DND-41 (cell line): ENCODE measurements around the gene USP48.

Source experiments
- ATAC-seq: fragments of 200-7000 bp; cut with Tn5 transposase; 3 replicates; pipeline ENCODE4 v1.9.1; 2021; ENCODE audit warnings: low read depth; ENCODE audit not compliant: insufficient read depth
- DNase-seq: peaks from one replicate; pipeline ENCODE4 v3.0.0-alpha.2; 2020
- H2AFZ ChIP-seq: 2 replicates; pipeline ENCODE4 v1.6.0; 2012; ENCODE audit warnings: low read depth, low read length
- H3K27ac ChIP-seq: 2 replicates; pipeline ENCODE4 v1.5.1; 2012; ENCODE audit warnings: low read length, inconsistent platforms
- H3K27me3 ChIP-seq: fragments of 200-600 bp; sonication (generic); 2 replicates; pipeline ENCODE4 v1.6.0; 2012; ENCODE audit warnings: low read length, mild to moderate bottlenecking, inconsistent platforms; ENCODE audit not compliant: insufficient read depth, poor library complexity
- H3K36me3 ChIP-seq: 2 replicates; pipeline ENCODE4 v1.5.1; 2012; ENCODE audit warnings: low read length, inconsistent platforms; ENCODE audit not compliant: insufficient read depth
- H3K4me1 ChIP-seq: 2 replicates; pipeline ENCODE4 v1.5.1; 2012; ENCODE audit warnings: mild to moderate bottlenecking, low read length; ENCODE audit not compliant: insufficient read depth
- H3K4me2 ChIP-seq: 2 replicates; pipeline ENCODE4 v1.6.0; 2012; ENCODE audit warnings: mild to moderate bottlenecking, moderate library complexity, low read length, inconsistent platforms; ENCODE audit not compliant: insufficient read depth
- H3K4me3 ChIP-seq, 2 experiments: fragments of 200-600 bp in 1 of 2; shearing (Covaris generic) in 1 of 2; 2 replicates each; pipeline ENCODE4 v1.5.1; 2012 to 2016; ENCODE audit warnings: inconsistent platforms in 2 of 2, low read length in 2 of 2, mild to moderate bottlenecking in 2 of 2, low read depth in 1 of 2, moderate library complexity in 1 of 2
- H3K79me2 ChIP-seq: 2 replicates; pipeline ENCODE4 v1.6.0; 2012; ENCODE audit warnings: low read length, inconsistent platforms; ENCODE audit not compliant: insufficient read depth
- H3K9ac ChIP-seq: 2 replicates; pipeline ENCODE4 v1.6.0; 2012; ENCODE audit warnings: low read depth, mild to moderate bottlenecking, inconsistent platforms, low read length, moderate library complexity
- H3K9me3 ChIP-seq: 2 replicates; pipeline ENCODE4 v1.5.1; 2012; ENCODE audit warnings: low read length, moderate library complexity, mild to moderate bottlenecking, inconsistent platforms; ENCODE audit not compliant: insufficient read depth, severe bottlenecking
- H4K20me1 ChIP-seq: 2 replicates; pipeline ENCODE4 v1.6.0; 2012; ENCODE audit warnings: low read length; ENCODE audit not compliant: insufficient read depth
- EZH2 ChIP-seq: IDR thresholded peaks from 3 replicates; pipeline ENCODE4 v1.6.1; 2012; ENCODE audit warnings: borderline replicate concordance, low read depth, mild to moderate bottlenecking, moderate library complexity, low read length, inconsistent platforms; ENCODE audit not compliant: severe bottlenecking
- TF ChIP-seq, protein P1 (sequence below): IDR thresholded peaks from 2 replicates; pipeline ENCODE4 v1.5.1; 2012; ENCODE audit warnings: borderline replicate concordance, low read length, moderate library complexity, mild to moderate bottlenecking; ENCODE audit not compliant: poor library complexity, severe bottlenecking; ENCODE audit errors: extremely low read depth

The USP48 gene

DNA sequence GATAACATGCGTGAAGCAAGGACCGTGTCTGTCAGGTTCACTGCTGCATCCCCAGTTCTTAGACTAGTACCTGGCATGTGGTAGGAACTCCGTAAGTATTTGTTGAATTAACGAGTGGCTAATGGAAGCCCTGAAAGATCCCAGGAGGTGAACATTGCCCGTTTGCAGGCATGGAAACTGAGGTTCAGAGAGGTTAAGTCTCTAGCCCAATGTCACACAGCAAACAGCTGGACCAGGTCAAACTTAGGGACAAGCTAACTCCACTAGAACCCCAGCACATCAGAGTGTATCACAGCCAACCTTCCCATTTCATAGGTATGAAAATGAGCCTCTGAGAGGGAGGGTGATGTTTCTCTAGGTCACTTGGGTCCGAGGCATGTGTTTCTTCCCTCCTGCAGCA lies 141.4 kb downstream of the USP48 start:
- no peak overlapping the region for H3K4me3 ChIP-seq
- no peak overlapping the region for H3K27ac ChIP-seq
- H3K9ac ChIP-seq = no peak overlapping the region
- ATAC-seq (no peak), DNase-seq (no peak)
- no peaks in the 10 kb centered on the region for H3K27me3 ChIP-seq
- H3K4me2 ChIP-seq = no peak overlapping the region
- H3K79me2 ChIP-seq = no peaks in the 10 kb centered on the region
- H3K4me1 ChIP-seq = no peaks in the 10 kb centered on the region
- H2AFZ ChIP-seq = no peak overlapping the region
- H3K36me3 ChIP-seq = no peaks in the 10 kb centered on the region
- peaks cover 17% of the 10 kb centered on the region; the same call in 1 of the 2 replicates for H4K20me1 ChIP-seq
- H3K9me3 ChIP-seq = no peaks in the 10 kb centered on the region
- no peak for TF ChIP-seq EZH2
- TF ChIP-seq, protein P1, sequence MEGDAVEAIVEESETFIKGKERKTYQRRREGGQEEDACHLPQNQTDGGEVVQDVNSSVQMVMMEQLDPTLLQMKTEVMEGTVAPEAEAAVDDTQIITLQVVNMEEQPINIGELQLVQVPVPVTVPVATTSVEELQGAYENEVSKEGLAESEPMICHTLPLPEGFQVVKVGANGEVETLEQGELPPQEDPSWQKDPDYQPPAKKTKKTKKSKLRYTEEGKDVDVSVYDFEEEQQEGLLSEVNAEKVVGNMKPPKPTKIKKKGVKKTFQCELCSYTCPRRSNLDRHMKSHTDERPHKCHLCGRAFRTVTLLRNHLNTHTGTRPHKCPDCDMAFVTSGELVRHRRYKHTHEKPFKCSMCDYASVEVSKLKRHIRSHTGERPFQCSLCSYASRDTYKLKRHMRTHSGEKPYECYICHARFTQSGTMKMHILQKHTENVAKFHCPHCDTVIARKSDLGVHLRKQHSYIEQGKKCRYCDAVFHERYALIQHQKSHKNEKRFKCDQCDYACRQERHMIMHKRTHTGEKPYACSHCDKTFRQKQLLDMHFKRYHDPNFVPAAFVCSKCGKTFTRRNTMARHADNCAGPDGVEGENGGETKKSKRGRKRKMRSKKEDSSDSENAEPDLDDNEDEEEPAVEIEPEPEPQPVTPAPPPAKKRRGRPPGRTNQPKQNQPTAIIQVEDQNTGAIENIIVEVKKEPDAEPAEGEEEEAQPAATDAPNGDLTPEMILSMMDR = no peak

DNA sequence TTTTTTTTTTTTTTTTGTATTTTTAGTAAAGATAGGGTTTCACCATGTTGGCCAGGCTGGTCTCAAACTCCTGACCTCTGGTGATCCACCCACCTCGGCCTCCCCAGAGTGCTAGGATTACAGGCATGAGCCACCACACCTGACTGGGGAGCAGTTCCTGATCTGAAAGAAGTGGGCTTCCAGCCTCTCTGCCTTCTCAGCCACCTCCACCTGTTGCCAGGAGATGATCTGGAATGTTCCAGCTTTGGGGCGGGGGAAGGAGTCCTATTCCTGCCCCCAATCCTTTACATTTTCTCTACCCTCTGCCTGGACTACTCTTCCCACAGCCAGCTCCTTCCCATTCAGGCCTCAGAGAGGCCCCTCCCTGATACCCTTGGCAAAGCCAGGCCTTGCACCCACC lies 141.9 kb downstream of the USP48 start:
- Histone ChIP-seq H3K27ac (no peak overlapping the region), H3K4me1 (no peaks in the 10 kb centered on the region), H3K9ac (no peak overlapping the region), H2AFZ (no peak overlapping the region), H3K9me3 (no peaks in the 10 kb centered on the region), H3K4me2 (no peak overlapping the region), H3K27me3 (no peaks in the 10 kb centered on the region), H3K36me3 (no peaks in the 10 kb centered on the region), H3K79me2 (no peaks in the 10 kb centered on the region), H4K20me1 (peaks cover 15% of the 10 kb centered on the region; the same call in 1 of the 2 replicates), H3K4me3 (no peak overlapping the region)
- DNase-seq (no peak), ATAC-seq (no peak)
- no peak for TF ChIP-seq EZH2
- TF ChIP-seq, protein P1 = no peak

DNA sequence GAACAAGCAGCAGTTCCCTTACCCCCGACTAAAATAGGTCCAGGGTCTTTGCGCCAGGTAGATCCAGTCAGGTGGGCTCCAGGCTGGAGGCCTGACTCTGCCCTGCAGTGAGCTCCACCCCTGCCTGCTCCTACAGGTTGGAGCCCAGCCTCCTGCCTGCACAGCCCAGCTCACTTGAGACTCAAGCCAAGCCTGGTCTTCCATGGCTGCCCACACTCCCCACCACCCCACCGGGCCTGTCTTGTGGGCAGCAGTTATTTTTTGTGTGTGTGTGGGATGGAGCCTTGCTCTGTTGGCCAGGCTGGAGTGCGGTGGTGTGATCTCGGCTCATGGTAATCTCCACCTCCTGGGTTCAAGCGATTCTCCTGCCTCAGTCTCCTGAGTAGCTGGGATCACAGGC lies 142.3 kb downstream of the USP48 start:
- H3K4me1 ChIP-seq = no peaks in the 10 kb centered on the region
- ATAC-seq (no peak), DNase-seq (no peak)
- H4K20me1 ChIP-seq = peaks cover 11% of the 10 kb centered on the region; the same call in 1 of the 2 replicates
- no peaks in the 10 kb centered on the region for H3K36me3 ChIP-seq
- H3K9ac ChIP-seq = no peak overlapping the region
- no peaks in the 10 kb centered on the region for H3K79me2 ChIP-seq
- H3K4me2 ChIP-seq = no peak overlapping the region
- no peak overlapping the region for H3K4me3 ChIP-seq
- TF ChIP-seq, protein P1 = no peak
- no peak for TF ChIP-seq EZH2
- no peak overlapping the region for H2AFZ ChIP-seq
- H3K27me3 ChIP-seq = no peaks in the 10 kb centered on the region
- no peak overlapping the region for H3K27ac ChIP-seq
- no peaks in the 10 kb centered on the region for H3K9me3 ChIP-seq

DNA sequence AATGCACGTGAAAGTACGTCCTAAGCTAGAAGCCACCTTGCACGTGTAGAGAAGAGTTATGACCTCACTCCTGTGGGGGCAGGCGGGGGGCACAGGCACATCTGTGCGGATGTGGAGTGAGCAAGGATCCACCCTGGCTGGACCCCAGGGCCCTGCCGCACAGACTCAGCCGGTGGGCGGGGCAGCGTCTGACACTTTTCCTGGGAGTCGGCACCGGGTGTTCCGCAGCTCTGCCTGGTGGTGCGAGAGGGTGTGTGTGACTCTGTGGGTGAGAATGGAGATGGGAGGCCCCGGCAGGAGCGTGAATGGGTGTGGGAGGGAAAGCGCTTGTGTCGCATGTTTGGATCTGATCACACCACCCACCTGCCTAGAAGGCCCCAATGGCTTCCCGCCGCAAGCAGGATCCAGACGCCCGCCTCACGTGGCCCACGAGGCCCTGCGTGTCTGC lies 143.3 kb downstream of the USP48 start:
- Histone ChIP-seq H3K4me2 (no peak overlapping the region), H3K36me3 (no peaks in the 10 kb centered on the region), H3K27ac (no peak overlapping the region), H3K79me2 (no peaks in the 10 kb centered on the region), H3K9ac (no peak overlapping the region), H2AFZ (no peak overlapping the region), H3K4me3 (no peak overlapping the region), H3K9me3 (no peaks in the 10 kb centered on the region), H3K4me1 (no peaks in the 10 kb centered on the region), H4K20me1 (peaks cover 18% of the 10 kb centered on the region), H3K27me3 (no peaks in the 10 kb centered on the region)
- ATAC-seq (no peak), DNase-seq (no peak)
- no peak for TF ChIP-seq EZH2
- TF ChIP-seq, protein P1 = no peak
